ENCODE data around the gene TMEM154.

DNA sequence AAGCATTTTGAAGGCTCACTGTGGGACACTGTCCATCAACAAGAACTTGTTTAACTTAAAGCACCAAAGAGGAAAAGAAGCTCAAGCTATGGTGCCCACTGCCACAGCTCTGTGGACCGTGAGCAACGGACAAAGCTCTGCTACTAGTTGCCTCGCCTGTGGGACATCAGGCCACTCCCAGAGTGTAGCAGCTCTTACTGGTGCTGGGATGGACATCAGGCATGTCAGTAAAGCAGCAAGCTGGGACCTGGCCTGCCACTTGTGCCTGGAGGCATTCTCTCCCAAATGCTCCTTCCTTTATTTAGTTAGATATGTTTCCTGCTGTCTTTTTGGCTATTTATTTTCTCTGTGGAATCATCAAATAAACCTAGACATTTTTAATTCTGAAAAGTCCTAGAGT lies 46.7 kb downstream of the TMEM154 start:
- TF ChIP-seq EP300 (IDR thresholded peaks at IDR 0.05) (no peak), POLR2A (IDR thresholded peaks at IDR 0.05) (no peak)
- TF ChIP-seq, protein P1, sequence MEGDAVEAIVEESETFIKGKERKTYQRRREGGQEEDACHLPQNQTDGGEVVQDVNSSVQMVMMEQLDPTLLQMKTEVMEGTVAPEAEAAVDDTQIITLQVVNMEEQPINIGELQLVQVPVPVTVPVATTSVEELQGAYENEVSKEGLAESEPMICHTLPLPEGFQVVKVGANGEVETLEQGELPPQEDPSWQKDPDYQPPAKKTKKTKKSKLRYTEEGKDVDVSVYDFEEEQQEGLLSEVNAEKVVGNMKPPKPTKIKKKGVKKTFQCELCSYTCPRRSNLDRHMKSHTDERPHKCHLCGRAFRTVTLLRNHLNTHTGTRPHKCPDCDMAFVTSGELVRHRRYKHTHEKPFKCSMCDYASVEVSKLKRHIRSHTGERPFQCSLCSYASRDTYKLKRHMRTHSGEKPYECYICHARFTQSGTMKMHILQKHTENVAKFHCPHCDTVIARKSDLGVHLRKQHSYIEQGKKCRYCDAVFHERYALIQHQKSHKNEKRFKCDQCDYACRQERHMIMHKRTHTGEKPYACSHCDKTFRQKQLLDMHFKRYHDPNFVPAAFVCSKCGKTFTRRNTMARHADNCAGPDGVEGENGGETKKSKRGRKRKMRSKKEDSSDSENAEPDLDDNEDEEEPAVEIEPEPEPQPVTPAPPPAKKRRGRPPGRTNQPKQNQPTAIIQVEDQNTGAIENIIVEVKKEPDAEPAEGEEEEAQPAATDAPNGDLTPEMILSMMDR (IDR thresholded peaks at IDR 0.05): no peak

All from tibial nerve (tissue), 4 donors.